Large intestine (tissue), 12 donors: ENCODE measurements around the gene ARHGAP31. TPM values are rescaled to one million over a fixed set of nuclear protein-coding genes. Genes with fewer than 3 reads are reported as not detected.
"Not testable (repeated sequence)": the region's sequence is repeated elsewhere in the genome, so short reads cannot be mapped to it uniquely, and the experiment has no call there.

Experiments
- DNase-seq, 2 donors: peaks; one replicate each; pipeline versions ENCODE4 v3.0.0 to v3.0.0-alpha.2; 2013
- H3K27ac ChIP-seq: one replicate; pipeline ENCODE4 v1.5.1; 2013; ENCODE audit warnings: low read length
- H3K27me3 ChIP-seq: 2 replicates; pipeline ENCODE4 v1.6.1; 2013; ENCODE audit warnings: low read length; ENCODE audit not compliant: control insufficient read depth, insufficient read depth
- H3K36me3 ChIP-seq: 2 replicates; pipeline ENCODE4 v1.6.1; 2013; ENCODE audit warnings: low read length; ENCODE audit not compliant: control insufficient read depth, insufficient read depth
- H3K4me1 ChIP-seq: one replicate; pipeline ENCODE4 v1.6.1; 2013; ENCODE audit warnings: low read length; ENCODE audit not compliant: control insufficient read depth, insufficient read depth
- H3K4me3 ChIP-seq: one replicate; pipeline ENCODE4 v1.5.1; 2013; ENCODE audit warnings: low read length
- H3K9me3 ChIP-seq: one replicate; pipeline ENCODE4 v1.6.1; 2013; ENCODE audit warnings: mild to moderate bottlenecking, low read depth, low read length, moderate library complexity; ENCODE audit not compliant: control insufficient read depth
- WGBS: methylation state at CpG from one replicate; pipeline ENCODE4 v1.1.5; 2013; ENCODE audit warnings: low lambda C conversion rate; ENCODE audit not compliant: insufficient coverage; 5-methylcytosine and 5-hydroxymethylcytosine counted together
- long read RNA-seq, 11 donors: transcript quantifications; one replicate each; lab custom pipeline, GENCODE V29; 2026
- polyA plus RNA-seq: library from polyadenylated mRNA; unstranded; fragments of 120-200 nt; gene quantifications from one replicate; pipeline ENCODE4 v1.2.1, GENCODE V29; 2013

The ARHGAP31 gene
- 5.6 TPM for polyA plus RNA-seq
- long read RNA-seq, donor 1 = 0 reads
- long read RNA-seq, donor 2, full-length matches to known transcripts = 1 of 1 reads
- long read RNA-seq, donor 2, partial matches to known transcripts = 0 of 1 reads
- long read RNA-seq, donor 2, other reads (novel, unspliced or antisense) = 0 of 1 reads
- long read RNA-seq, donor 3 = 0 reads
- long read RNA-seq, donor 4 = 0 reads
- long read RNA-seq, donor 5, full-length matches to known transcripts = 2 of 2 reads
- long read RNA-seq, donor 5, partial matches to known transcripts = 0 of 2 reads
- long read RNA-seq, donor 5, other reads (novel, unspliced or antisense) = 0 of 2 reads
- long read RNA-seq, donor 6 = 0 reads
- long read RNA-seq, donor 7, full-length matches to known transcripts = 1 of 6 reads
- long read RNA-seq, donor 7, partial matches to known transcripts = 5 of 6 reads
- long read RNA-seq, donor 7, other reads (novel, unspliced or antisense) = 0 of 6 reads
- long read RNA-seq, donor 8 = 0 reads
- long read RNA-seq, donor 9, full-length matches to known transcripts = 1 of 1 reads
- long read RNA-seq, donor 9, partial matches to known transcripts = 0 of 1 reads
- long read RNA-seq, donor 9, other reads (novel, unspliced or antisense) = 0 of 1 reads
- long read RNA-seq, donor 10, full-length matches to known transcripts = 2 of 2 reads
- long read RNA-seq, donor 10, partial matches to known transcripts = 0 of 2 reads
- long read RNA-seq, donor 10, other reads (novel, unspliced or antisense) = 0 of 2 reads
- long read RNA-seq, donor 11, full-length matches to known transcripts = 1 of 9 reads
- long read RNA-seq, donor 11, partial matches to known transcripts = 8 of 9 reads
- long read RNA-seq, donor 11, other reads (novel, unspliced or antisense) = 0 of 9 reads

DNA sequence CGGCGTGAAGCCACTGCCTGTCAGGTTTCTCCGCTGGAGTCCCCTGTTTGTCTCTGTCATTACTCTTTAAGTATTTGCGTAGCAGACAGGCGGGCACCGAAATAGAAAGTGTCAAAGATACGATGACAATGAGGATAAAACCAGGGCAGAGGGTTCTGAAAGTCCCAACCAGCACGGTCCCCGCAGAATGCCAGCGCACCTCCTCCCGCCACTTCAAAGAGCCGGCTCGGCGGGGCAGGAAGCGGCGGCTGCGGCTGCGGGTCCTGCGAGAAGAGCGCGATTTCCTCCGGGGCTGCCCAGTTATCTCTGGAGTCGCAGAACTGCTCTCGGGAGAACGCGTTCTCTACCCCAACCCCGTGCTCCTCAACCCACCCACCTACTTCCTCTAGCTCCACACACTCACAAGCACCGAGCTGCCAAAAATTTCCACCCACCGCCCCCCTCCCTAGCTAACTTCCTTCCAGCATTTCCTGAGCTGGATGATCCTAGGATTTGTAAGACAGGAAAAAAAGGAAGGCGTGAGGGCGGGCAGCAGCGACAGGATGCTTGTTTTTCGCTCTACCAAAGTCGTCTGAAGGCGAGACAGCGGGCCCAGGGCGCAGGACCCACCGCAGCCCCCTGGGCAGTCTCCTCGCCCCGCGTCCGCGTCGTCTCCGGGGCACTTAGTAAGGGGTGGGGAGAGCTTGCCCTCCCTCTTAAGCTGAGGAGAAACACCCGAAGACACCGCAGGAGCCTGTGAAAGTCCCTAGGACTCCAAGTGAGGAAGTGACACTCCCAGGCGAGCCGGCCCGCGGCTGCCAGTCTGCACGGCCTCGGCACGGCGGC, at the start of gene ARHGAP31:
Gene ARHGAP31, plus strand, starts transcription at position 513 of the 825 bp plus-strand sequence. CDS start 522 bp downstream, outside the sequence.
- peaks cover 2% of the 10 kb centered on the region for H3K36me3 ChIP-seq
- whole genome bisulfite sequencing = no CpG with 5 or more reads among the region's 55 CpGs
- H3K27ac ChIP-seq = peak within 1 kb of the TSS; percentile 48
- H3K9me3 ChIP-seq = no peaks in the 10 kb centered on the region
- peak; percentile 63 to 76 for DNase-seq
- peak within 1 kb of the TSS; percentile 52 for H3K4me3 ChIP-seq
- H3K4me1 ChIP-seq = peaks cover 4% of the 10 kb centered on the region
- H3K27me3 ChIP-seq = no peaks in the 10 kb centered on the region

- Histone ChIP-seq H3K27ac (no peak overlapping the region), H3K4me3 (no peak overlapping the region), H3K27me3 (no peaks in the 10 kb centered on the region), H3K36me3 (no peaks in the 10 kb centered on the region), H3K4me1 (peaks cover 2% of the 10 kb centered on the region), H3K9me3 (peaks cover 13% of the 10 kb centered on the region)
- no peak for DNase-seq
- WGBS = no CpG with 5 or more reads among the region's 2 CpGs
These were observed 48.4 kb upstream of the ARHGAP31 start for GRCh38 chr3:119245778-119246177.

DNA sequence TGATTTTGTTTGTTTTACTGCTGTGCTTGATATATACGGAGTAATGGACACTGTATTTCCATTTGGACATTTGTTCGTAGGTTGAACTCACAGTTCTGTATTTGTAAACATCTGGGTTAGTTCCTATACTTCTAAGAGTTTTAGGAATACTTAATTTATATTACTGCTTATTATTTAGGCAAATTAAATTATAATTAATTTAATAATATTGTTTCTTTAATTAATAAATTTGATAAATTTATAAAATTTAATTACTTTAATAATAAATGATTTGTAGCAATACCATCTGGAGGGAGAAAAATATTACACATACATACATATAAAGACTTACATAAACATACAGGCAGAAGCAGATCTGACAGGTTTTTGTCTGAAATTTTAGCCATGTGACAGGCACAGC, 39.0 kb upstream of the ARHGAP31 start:
- no peak overlapping the region for H3K4me3 ChIP-seq

GRCh38 chr3:119257111-119257510, 37.1 kb upstream of the ARHGAP31 start:
- Histone ChIP-seq H3K27me3 (no peaks in the 10 kb centered on the region), H3K4me3 (no peak overlapping the region), H3K27ac (no peak overlapping the region), H3K36me3 (no peaks in the 10 kb centered on the region), H3K9me3 (no peaks in the 10 kb centered on the region), H3K4me1 (no peaks in the 10 kb centered on the region)
- no CpG with 5 or more reads among the region's 2 CpGs for WGBS
- DNase-seq = no peak

More for the DNA sequence above, 39.0 kb upstream of the ARHGAP31 start:
- no peak overlapping the region for H3K27ac ChIP-seq
- no peaks in the 10 kb centered on the region for H3K9me3 ChIP-seq
- no peaks in the 10 kb centered on the region for H3K36me3 ChIP-seq
- H3K4me1 ChIP-seq = no peaks in the 10 kb centered on the region
- H3K27me3 ChIP-seq = no peaks in the 10 kb centered on the region
- no peak for DNase-seq
- WGBS = 77% methylated on average over 2 of the region's 2 CpGs

- no peak for DNase-seq
- Histone ChIP-seq H3K27ac (no peak overlapping the region), H3K4me3 (no peak overlapping the region), H3K36me3 (no peaks in the 10 kb centered on the region), H3K4me1 (no peaks in the 10 kb centered on the region), H3K9me3 (no peaks in the 10 kb centered on the region), H3K27me3 (no peaks in the 10 kb centered on the region)
- 85% methylated on average over 1 of the region's 8 CpGs for WGBS
These were observed 36.4 kb upstream of the ARHGAP31 start for GRCh38 chr3:119257654-119258410.

- no peak for DNase-seq
- no peaks in the 10 kb centered on the region for H3K4me1 ChIP-seq
- H3K4me3 ChIP-seq = no peak overlapping the region
- no peaks in the 10 kb centered on the region for H3K9me3 ChIP-seq
- H3K27ac ChIP-seq = no peak overlapping the region
- no CpG with 5 or more reads among the region's 1 CpG for WGBS
- H3K36me3 ChIP-seq = no peaks in the 10 kb centered on the region
- H3K27me3 ChIP-seq = no peaks in the 10 kb centered on the region
These were observed 35.3 kb upstream of the ARHGAP31 start for GRCh38 chr3:119258915-119259314.

DNA sequence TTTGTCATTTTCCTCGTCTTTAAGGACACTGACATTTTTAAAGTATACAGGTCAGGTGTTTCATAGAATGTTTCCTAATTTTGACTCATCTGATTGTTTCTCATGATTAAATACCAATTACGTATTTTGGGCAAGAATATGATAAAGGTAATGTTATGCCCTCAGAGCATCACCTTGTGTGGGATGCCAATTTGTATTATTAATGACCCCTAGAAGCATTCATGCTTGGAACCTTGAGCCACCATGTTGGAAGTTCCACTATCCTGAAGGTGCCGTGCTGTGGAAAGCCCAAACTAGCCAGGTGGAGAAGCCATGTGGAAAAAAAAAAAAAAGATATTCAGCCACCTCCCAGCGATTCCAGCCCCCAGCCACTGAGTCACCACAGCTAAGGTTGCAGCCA, 34.4 kb upstream of the ARHGAP31 start:
- no peaks in the 10 kb centered on the region for H3K36me3 ChIP-seq
- DNase-seq = no peak
- H3K27me3 ChIP-seq = no peaks in the 10 kb centered on the region
- 100% methylated on average over 1 of the region's 4 CpGs for WGBS
- H3K27ac ChIP-seq = no peak overlapping the region
- no peaks in the 10 kb centered on the region for H3K4me1 ChIP-seq
- no peak overlapping the region for H3K4me3 ChIP-seq
- H3K9me3 ChIP-seq = no peaks in the 10 kb centered on the region

GRCh38 chr3:119261055-119261454, 33.1 kb upstream of the ARHGAP31 start:
- H3K27me3 ChIP-seq = no peaks in the 10 kb centered on the region
- H3K9me3 ChIP-seq = no peaks in the 10 kb centered on the region
- H3K4me1 ChIP-seq = no peaks in the 10 kb centered on the region
- DNase-seq = no peak
- WGBS = no CpG with 5 or more reads among the region's 6 CpGs
- H3K27ac ChIP-seq = no peak overlapping the region
- no peak overlapping the region for H3K4me3 ChIP-seq
- no peaks in the 10 kb centered on the region for H3K36me3 ChIP-seq

- WGBS = 60% methylated on average over 2 of the region's 2 CpGs
- DNase-seq, H3K36me3 ChIP-seq, H3K9me3 ChIP-seq, H3K4me3 ChIP-seq, H3K4me1 ChIP-seq, H3K27me3 ChIP-seq, H3K27ac ChIP-seq: not testable (repeated sequence)
These were observed 24.0 kb upstream of the ARHGAP31 start for GRCh38 chr3:119270212-119270611.
